ENCODE results near the gene TSPAN13. TPM values are rescaled to one million over a fixed set of nuclear protein-coding genes. Genes with fewer than 3 reads are reported as not detected.
"Not testable (repeated sequence)": the region's sequence is repeated elsewhere in the genome, so short reads cannot be mapped to it uniquely, and the experiment has no call there.

The TSPAN13 gene
- total RNA-seq, 4 donors from 2014 or later = 16.8 to 31.1 (median 28.2) TPM

- no peak overlapping the region for H3K4me3 ChIP-seq (replicated peaks in 1 of 3)
- WGBS, 2 donors = 88 to 90% methylated on average over 10 of the region's 10 CpGs
- H3K27me3 ChIP-seq = no peaks in the 10 kb centered on the region
- H3K4me1 ChIP-seq = peaks cover 10 to 14% of the 10 kb centered on the region in 2 donors
- intact Hi-C loops (cut with DNase I) = loop anchor here (10.0 kb wide), 1 partner anchor 114 kb away; the partner anchor contains the start of genes ANKMY2 and BZW2
- no peaks in the 10 kb centered on the region for H3K9me3 ChIP-seq
- no peak overlapping the region for H3K27ac ChIP-seq
- TF ChIP-seq, protein P1, sequence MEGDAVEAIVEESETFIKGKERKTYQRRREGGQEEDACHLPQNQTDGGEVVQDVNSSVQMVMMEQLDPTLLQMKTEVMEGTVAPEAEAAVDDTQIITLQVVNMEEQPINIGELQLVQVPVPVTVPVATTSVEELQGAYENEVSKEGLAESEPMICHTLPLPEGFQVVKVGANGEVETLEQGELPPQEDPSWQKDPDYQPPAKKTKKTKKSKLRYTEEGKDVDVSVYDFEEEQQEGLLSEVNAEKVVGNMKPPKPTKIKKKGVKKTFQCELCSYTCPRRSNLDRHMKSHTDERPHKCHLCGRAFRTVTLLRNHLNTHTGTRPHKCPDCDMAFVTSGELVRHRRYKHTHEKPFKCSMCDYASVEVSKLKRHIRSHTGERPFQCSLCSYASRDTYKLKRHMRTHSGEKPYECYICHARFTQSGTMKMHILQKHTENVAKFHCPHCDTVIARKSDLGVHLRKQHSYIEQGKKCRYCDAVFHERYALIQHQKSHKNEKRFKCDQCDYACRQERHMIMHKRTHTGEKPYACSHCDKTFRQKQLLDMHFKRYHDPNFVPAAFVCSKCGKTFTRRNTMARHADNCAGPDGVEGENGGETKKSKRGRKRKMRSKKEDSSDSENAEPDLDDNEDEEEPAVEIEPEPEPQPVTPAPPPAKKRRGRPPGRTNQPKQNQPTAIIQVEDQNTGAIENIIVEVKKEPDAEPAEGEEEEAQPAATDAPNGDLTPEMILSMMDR (IDR thresholded peaks at IDR 0.05) = no peak
- no peak for TF ChIP-seq POLR2A (IDR thresholded peaks at IDR 0.05)
- H3K36me3 ChIP-seq = no peaks in the 10 kb centered on the region
- DNase-seq = no peak
These were observed 5.4 kb downstream of the TSPAN13 start for GRCh38 chr7:16758631-16759611.

GRCh38 chr7:16759840-16760239 is 6.3 kb downstream of the TSPAN13 start:
- intact Hi-C loops (cut with DNase I) = loop anchor here (10.0 kb wide), 1 partner anchor 115 kb away; the partner anchor contains the start of genes ANKMY2 and BZW2
- no peak overlapping the region for H3K4me3 ChIP-seq (replicated peaks in 1 of 3)
- H3K36me3 ChIP-seq = no peaks in the 10 kb centered on the region
- DNase-seq = no peak
- H3K9me3 ChIP-seq = no peaks in the 10 kb centered on the region
- H3K27me3 ChIP-seq = no peaks in the 10 kb centered on the region
- H3K4me1 ChIP-seq = peaks cover 9 to 11% of the 10 kb centered on the region in 2 donors
- H3K27ac ChIP-seq = no peak overlapping the region
- TF ChIP-seq POLR2A (IDR thresholded peaks at IDR 0.05) = no peak
- TF ChIP-seq, protein P1 (IDR thresholded peaks at IDR 0.05) = no peak
- 89 to 100% methylated on average over 1 of the region's 1 CpG for WGBS, 2 donors

- Histone ChIP-seq H3K27me3 (no peaks in the 10 kb centered on the region), H3K36me3 (no peaks in the 10 kb centered on the region), H3K9me3 (no peaks in the 10 kb centered on the region), H3K4me3 (replicated peaks in 1 of 3) (no peak overlapping the region), H3K4me1 (peaks cover 0 to 5% of the 10 kb centered on the region in 2 donors), H3K27ac (no peak overlapping the region)
- no peak for DNase-seq
- intact Hi-C loops (cut with DNase I) = no loop called here
- TF ChIP-seq POLR2A (IDR thresholded peaks at IDR 0.05) = no peak
- TF ChIP-seq, protein P1 (IDR thresholded peaks at IDR 0.05) = no peak
- WGBS, 2 donors = 87% methylated on average over 4 of the region's 4 CpGs
These were observed 8.6 kb downstream of the TSPAN13 start for GRCh38 chr7:16762177-16762576.

DNA sequence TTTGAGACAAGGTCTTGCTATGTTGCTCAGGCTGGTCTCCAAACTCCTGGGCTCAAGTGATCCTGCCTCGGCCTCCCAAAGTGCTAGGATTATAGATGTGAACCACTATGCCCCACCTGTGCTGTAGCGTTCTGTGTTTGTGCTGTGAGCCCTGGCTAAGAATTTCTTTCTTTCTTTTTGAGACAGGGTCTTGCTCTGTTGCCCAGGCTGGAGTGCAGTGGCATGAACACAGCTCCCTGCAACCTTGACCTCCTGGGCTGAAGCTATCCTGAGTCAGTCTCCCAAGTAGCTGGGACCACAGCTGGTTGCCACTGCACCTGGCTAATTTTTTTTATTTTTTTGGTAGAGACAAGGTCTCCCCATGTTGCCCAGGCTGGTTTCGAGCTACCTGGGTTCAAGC is 11.4 kb downstream of the TSPAN13 start:
- Histone ChIP-seq H3K36me3 (no peaks in the 10 kb centered on the region), H3K4me1 (peaks cover 0 to 5% of the 10 kb centered on the region in 2 donors), H3K27ac (peak overlapping the region in 1 of 3 donors; percentile 34), H3K9me3 (no peaks in the 10 kb centered on the region), H3K4me3 (replicated peaks in 1 of 3) (no peak overlapping the region), H3K27me3 (no peaks in the 10 kb centered on the region)
- TF ChIP-seq, protein P1 (IDR thresholded peaks at IDR 0.05) = no peak
- TF ChIP-seq POLR2A (IDR thresholded peaks at IDR 0.05) = no peak
- WGBS, 2 donors = 95 to 98% methylated on average over 3 of the region's 3 CpGs
- no peak for DNase-seq
- intact Hi-C loops (cut with DNase I) = no loop called here

- H3K4me3 ChIP-seq (replicated peaks in 1 of 3) = no peak overlapping the region
- no peak for DNase-seq
- no peaks in the 10 kb centered on the region for H3K9me3 ChIP-seq
- no peaks in the 10 kb centered on the region for H3K36me3 ChIP-seq
- intact Hi-C loops (cut with DNase I) = no loop called here
- H3K27ac ChIP-seq = peak overlapping the region in 1 of 3 donors; percentile 34
- peaks cover 0 to 5% of the 10 kb centered on the region in 2 donors for H3K4me1 ChIP-seq
- no peaks in the 10 kb centered on the region for H3K27me3 ChIP-seq
- WGBS, 2 donors = 75% methylated on average over 2 of the region's 2 CpGs
- TF ChIP-seq POLR2A (IDR thresholded peaks at IDR 0.05) = no peak
- TF ChIP-seq, protein P1 (IDR thresholded peaks at IDR 0.05) = no peak
These were observed 11.9 kb downstream of the TSPAN13 start for GRCh38 chr7:16765436-16765859.

DNA sequence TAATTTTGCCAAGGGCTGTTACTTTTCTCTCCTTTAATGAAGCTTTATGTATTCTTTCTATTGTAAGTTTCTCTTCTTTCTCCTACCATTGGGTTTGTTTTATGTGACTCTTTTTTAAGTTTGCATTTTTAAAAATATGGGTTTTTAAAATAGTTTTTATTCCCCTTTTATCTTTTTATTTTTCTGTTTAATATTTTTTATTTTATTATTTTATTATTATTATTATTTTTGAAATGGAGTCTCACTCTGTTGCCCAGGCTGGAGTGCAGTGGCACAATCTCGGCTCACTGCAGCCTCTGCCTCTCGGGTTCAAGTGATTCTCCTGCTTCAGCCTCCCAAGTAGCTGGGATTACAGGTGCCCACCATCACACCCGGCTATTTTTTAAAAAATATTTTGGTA is 16.4 kb downstream of the TSPAN13 start:
- H3K9me3 ChIP-seq; H3K27ac ChIP-seq; H3K4me3 ChIP-seq (replicated peaks in 1 of 3); H3K27me3 ChIP-seq; intact Hi-C loops (cut with DNase I); H3K36me3 ChIP-seq; DNase-seq: not testable (repeated sequence)
- H3K4me1 ChIP-seq = peaks cover 5 to 16% of the 10 kb centered on the region in 2 donors
- WGBS, 2 donors = 97 to 99% methylated on average over 3 of the region's 3 CpGs

Data from thyroid gland (tissue), 4 donors.